Panc1 (cell line): ENCODE data around the gene GRM7.

Experiments
- CTCF ChIP-seq: fragments of 450-650 bp; IDR thresholded peaks from 2 replicates; pipeline ENCODE4 v1.5.1; 2017; ENCODE audit warnings: mild to moderate bottlenecking
- POLR2AphosphoS5 ChIP-seq: IDR thresholded peaks from 2 replicates; pipeline ENCODE4 v1.6.1; 2012; ENCODE audit warnings: mild to moderate bottlenecking, low read depth, low read length, moderate library complexity

DNA sequence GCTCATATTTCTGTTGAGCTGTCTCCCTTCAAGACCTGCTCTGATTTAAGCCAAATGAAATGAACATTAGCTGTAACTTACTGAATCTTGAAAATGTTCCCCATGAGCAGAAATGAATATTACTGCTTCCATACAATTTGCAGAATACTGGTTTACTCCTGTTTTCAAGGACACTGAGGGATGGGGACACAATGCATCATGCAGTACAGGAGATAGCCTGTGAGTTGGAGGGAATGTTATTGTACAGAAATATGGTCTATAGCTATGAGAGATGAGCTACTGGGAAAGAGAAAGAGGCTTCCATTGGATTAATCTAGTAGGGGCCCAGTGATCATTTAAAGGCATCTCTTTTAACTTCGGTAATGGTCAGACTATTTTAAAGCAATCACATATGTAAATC is 798.2 kb downstream of the GRM7 start:
- TF ChIP-seq CTCF (no peak), POLR2AphosphoS5 (no peak)
